Mucosa of stomach (tissue), 1 donor: ENCODE measurements around the gene FAM170B.

ENCODE experiments used
- H3K27me3 ChIP-seq: one replicate; pipeline ENCODE4 v1.7.0; 2013; ENCODE audit warnings: mild to moderate bottlenecking, low read length; ENCODE audit not compliant: control insufficient read depth, insufficient read depth
- H3K36me3 ChIP-seq: one replicate; pipeline ENCODE4 v1.7.0; 2013; ENCODE audit warnings: low read length; ENCODE audit not compliant: control insufficient read depth, insufficient read depth
- H3K4me1 ChIP-seq: one replicate; pipeline ENCODE4 v1.7.0; 2013; ENCODE audit warnings: mild to moderate bottlenecking, low read length; ENCODE audit not compliant: control insufficient read depth, insufficient read depth
- H3K4me3 ChIP-seq: one replicate; pipeline ENCODE4 v1.7.0; 2013; ENCODE audit warnings: low read length
- H3K9ac ChIP-seq: one replicate; pipeline ENCODE4 v1.7.0; 2013; ENCODE audit warnings: mild to moderate bottlenecking, low read length, moderate library complexity
- H3K9me3 ChIP-seq: one replicate; pipeline ENCODE4 v1.7.0; 2013; ENCODE audit warnings: mild to moderate bottlenecking, low read length, moderate library complexity; ENCODE audit not compliant: control insufficient read depth
- donor health status: Pancreatic carcinoma.

FAM170B gene

GRCh38 chr10:49128854-49129253 lies 5.0 kb downstream of the FAM170B start:
- Histone ChIP-seq H3K4me3 (no peak overlapping the region), H3K9ac (no peak overlapping the region), H3K9me3 (no peaks in the 10 kb centered on the region), H3K36me3 (no peaks in the 10 kb centered on the region), H3K27me3 (no peaks in the 10 kb centered on the region), H3K4me1 (no peaks in the 10 kb centered on the region)

- no peak overlapping the region for H3K4me3 ChIP-seq
- H3K9ac ChIP-seq, result no peak overlapping the region
- no peaks in the 10 kb centered on the region for H3K4me1 ChIP-seq
- H3K36me3 ChIP-seq, result no peaks in the 10 kb centered on the region
- H3K9me3 ChIP-seq, result no peaks in the 10 kb centered on the region
- no peaks in the 10 kb centered on the region for H3K27me3 ChIP-seq
These were observed 9.6 kb downstream of the FAM170B start for GRCh38 chr10:49123981-49124950.

DNA sequence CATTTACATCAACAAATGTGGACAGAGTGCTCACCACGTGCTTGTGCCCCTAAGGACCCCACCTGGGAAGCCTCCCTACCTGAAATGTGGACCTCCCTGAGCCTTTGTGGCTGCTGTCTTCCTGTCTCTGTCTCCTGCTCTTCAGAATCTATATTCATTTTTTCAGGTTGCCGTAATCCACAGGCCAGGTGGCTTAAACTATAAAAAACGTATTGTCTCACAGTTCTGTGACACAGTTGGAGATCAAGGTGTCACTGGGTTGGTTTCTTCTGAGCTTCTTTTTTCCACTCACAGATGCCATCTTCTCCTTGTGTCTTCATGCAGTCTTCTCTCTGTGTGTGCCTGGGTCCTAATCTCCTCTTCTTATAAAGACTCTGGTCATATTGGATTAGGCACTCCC lies 12.9 kb downstream of the FAM170B start:
- H3K4me3 ChIP-seq, result no peak overlapping the region

DNA sequence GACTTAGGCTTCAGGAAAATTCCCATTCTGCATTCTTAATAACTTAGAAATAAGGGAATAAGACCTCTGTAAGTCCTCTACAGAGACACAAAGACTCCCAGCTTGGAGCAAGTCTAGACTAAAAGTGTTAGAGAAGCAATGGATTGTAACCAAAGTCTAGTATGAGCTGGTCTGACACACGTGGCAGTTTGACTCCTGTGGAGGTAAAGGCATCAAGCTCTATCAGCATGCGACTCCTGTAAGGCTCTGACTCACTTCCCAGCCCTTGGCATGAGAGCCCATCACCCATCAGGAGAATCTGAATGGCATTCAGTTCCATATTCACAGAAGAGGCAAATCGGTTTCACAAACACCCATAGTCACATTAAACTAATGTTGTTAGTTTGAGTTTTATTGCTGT lies 14.1 kb downstream of the FAM170B start:
- no peaks in the 10 kb centered on the region for H3K4me1 ChIP-seq
- no peak overlapping the region for H3K4me3 ChIP-seq
- H3K27me3 ChIP-seq, result peaks cover 17% of the 10 kb centered on the region
- no peak overlapping the region for H3K9ac ChIP-seq
- no peaks in the 10 kb centered on the region for H3K9me3 ChIP-seq
- no peaks in the 10 kb centered on the region for H3K36me3 ChIP-seq

More for the DNA sequence above, 12.9 kb downstream of the FAM170B start:
- Histone ChIP-seq H3K36me3 (no peaks in the 10 kb centered on the region), H3K9me3 (no peaks in the 10 kb centered on the region), H3K9ac (no peak overlapping the region), H3K4me1 (no peaks in the 10 kb centered on the region), H3K27me3 (peaks cover 11% of the 10 kb centered on the region)

- no peak overlapping the region for H3K4me3 ChIP-seq
- H3K9ac ChIP-seq, result no peak overlapping the region
- H3K36me3 ChIP-seq, result no peaks in the 10 kb centered on the region
- no peaks in the 10 kb centered on the region for H3K4me1 ChIP-seq
- peaks cover 25% of the 10 kb centered on the region for H3K27me3 ChIP-seq
- no peaks in the 10 kb centered on the region for H3K9me3 ChIP-seq
These were observed 15.3 kb downstream of the FAM170B start for GRCh38 chr10:49118430-49119074.

DNA sequence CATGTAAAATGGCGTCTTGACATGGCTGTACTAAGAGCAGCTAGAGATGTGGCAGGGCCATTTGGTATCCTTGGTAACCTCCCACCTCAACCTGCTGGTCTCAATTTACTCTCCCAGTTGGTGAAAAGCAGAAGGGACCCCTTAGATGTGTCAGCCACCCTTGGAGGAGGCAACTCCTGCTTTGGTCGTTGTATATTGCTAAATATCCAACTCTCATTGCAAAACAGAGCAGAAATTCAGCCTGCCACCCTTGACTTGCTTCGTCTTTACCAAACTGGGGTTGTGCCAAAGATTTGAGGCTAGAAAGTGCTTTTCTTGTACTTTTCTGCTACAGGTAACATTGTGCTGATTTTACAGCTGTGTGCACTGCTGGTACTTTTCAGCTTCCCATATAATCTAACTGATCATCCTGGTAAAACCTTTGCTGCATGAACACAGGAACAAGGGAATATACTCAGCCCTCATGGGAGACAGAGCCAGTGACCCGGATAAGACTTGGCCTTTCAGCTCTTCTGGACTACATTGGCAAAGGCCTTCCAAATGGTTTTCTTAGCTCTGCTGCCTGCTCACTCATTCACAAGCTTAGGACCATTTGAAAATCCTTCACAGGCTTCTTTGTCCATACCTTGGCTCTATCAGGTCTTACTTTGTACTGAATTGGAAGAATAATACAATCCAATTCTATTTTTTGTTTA lies 16.3 kb downstream of the FAM170B start:
- Histone ChIP-seq H3K9ac (no peak overlapping the region), H3K9me3 (no peaks in the 10 kb centered on the region), H3K4me3 (no peak overlapping the region), H3K27me3 (peaks cover 25% of the 10 kb centered on the region), H3K4me1 (no peaks in the 10 kb centered on the region), H3K36me3 (no peaks in the 10 kb centered on the region)

- Histone ChIP-seq H3K4me1 (no peaks in the 10 kb centered on the region), H3K27me3 (peaks cover 25% of the 10 kb centered on the region), H3K4me3 (no peak overlapping the region), H3K9ac (no peak overlapping the region), H3K9me3 (no peaks in the 10 kb centered on the region), H3K36me3 (no peaks in the 10 kb centered on the region)
These were observed 17.1 kb downstream of the FAM170B start for GRCh38 chr10:49116509-49117375.

DNA sequence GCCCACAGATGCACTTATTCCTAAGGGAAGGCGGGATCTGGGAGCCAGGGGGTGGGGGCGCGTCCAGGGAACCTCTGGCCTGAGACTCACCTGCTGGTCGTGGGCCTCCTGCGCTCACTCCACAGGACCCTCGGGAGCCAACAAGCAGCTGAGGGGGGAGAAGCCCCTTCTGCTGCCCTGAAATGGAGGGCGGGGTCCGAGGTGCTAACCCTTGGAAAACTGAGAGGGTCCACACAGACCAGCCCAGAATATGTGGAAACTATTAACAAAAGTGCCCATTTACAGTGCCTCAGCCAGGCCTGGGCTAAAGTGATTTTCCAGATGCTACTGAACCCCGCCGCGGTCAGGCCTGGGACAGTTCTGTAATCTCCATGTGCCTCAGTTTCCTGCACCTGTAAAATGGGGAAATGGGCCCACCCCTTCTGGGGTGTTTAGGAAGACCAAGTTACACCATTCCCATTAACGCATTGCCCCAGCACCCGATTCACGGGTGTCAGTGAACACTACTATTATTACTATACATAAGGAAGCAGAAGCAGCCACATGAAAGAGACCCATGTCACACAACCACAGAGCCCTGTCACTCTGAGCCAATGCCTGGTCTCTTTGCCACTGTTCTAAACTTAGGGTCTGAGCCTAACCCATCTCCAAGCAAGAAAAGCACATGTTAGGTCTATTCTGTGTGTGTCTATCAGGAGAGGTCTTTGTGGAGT lies 17.9 kb downstream of the FAM170B start:
- Histone ChIP-seq H3K36me3 (no peaks in the 10 kb centered on the region), H3K9me3 (no peaks in the 10 kb centered on the region), H3K4me3 (no peak overlapping the region), H3K4me1 (no peaks in the 10 kb centered on the region), H3K9ac (no peak overlapping the region), H3K27me3 (peaks cover 26% of the 10 kb centered on the region)

GRCh38 chr10:49115015-49115795 lies 18.6 kb downstream of the FAM170B start, which contains the start of gene VSTM4:
TSS of gene VSTM4 (minus strand) at chr10:49115522. CDS start at chr10:49115485, 37 bp downstream.
- Histone ChIP-seq H3K4me1 (no peaks in the 10 kb centered on the region), H3K27me3 (peaks cover 28% of the 10 kb centered on the region), H3K4me3 (no peak within 1 kb of the TSS), H3K9ac (peak within 1 kb of the TSS; percentile 47), H3K9me3 (no peaks in the 10 kb centered on the region), H3K36me3 (no peaks in the 10 kb centered on the region)

DNA sequence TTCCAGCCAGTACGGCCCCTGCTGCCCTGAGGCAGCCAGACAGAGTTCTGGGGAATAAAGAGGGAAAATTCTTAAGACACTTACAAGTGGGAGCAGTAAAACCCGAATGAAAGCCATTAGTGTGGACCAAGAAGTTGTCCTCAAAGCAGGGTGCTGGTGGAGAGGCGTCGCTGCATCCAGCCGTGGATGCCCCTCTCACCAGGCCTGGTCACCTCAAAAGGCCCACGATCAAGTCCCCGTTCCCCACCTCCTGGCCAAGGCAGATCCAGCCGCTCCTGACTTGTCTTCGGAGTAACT lies 19.2 kb downstream of the FAM170B start:
- Histone ChIP-seq H3K9ac (peak overlapping the region; percentile 47), H3K36me3 (no peaks in the 10 kb centered on the region), H3K4me1 (no peaks in the 10 kb centered on the region), H3K27me3 (peaks cover 28% of the 10 kb centered on the region), H3K4me3 (no peak overlapping the region), H3K9me3 (no peaks in the 10 kb centered on the region)
